Measurements from ENCODE around the gene APOL3. TPM values are rescaled to one million over a fixed set of nuclear protein-coding genes. Genes with fewer than 3 reads are reported as not detected.
"Not testable (repeated sequence)": the region's sequence is repeated elsewhere in the genome, so short reads cannot be mapped to it uniquely, and the experiment has no call there.

APOL3 gene
- total RNA-seq, 1 donor from 2014 or later: 2.3 TPM

DNA sequence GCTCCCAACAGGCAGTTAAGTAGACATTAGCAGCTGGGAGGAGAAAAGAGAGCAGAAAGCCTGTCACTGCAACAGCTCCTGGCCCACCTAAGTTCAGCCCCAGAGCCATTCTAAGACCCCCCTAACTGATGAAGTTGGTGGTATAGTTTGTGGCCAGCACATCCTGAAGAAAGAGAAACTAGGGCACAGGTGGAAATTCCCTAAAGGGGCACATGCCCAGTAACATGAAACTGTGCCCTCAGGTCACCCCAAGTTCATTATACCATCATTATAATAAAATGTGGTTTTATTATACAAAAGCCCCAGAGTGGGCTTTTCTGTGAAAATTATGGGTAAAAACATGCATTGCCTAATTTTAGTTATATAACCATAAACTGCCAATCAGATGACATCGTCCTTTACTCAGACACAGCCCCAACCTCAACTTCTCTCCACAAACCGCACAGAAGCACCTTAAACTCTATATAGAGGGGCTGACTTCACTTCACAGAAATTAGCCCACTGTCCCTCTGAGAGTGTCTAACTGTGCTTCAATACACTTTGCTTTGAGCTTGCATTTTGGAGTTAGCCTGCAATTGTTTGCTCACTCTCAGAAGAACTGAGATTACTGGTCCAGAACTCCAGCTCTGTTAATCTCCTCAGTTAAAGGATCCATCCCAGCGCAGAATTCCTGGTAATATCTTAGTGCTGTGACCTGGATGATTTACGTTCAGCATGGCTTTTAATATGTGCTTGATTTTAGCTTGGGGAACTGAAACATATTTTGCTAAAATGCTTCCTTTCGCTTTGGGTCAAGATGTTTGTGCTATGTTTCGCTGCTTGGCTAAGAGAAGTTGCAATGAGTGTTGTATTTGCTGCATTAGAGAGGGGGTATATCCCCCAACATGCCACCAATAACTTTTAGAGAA, 1.8 kb upstream of the APOL3 start:
- TF ChIP-seq, protein P1, sequence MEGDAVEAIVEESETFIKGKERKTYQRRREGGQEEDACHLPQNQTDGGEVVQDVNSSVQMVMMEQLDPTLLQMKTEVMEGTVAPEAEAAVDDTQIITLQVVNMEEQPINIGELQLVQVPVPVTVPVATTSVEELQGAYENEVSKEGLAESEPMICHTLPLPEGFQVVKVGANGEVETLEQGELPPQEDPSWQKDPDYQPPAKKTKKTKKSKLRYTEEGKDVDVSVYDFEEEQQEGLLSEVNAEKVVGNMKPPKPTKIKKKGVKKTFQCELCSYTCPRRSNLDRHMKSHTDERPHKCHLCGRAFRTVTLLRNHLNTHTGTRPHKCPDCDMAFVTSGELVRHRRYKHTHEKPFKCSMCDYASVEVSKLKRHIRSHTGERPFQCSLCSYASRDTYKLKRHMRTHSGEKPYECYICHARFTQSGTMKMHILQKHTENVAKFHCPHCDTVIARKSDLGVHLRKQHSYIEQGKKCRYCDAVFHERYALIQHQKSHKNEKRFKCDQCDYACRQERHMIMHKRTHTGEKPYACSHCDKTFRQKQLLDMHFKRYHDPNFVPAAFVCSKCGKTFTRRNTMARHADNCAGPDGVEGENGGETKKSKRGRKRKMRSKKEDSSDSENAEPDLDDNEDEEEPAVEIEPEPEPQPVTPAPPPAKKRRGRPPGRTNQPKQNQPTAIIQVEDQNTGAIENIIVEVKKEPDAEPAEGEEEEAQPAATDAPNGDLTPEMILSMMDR (conservative IDR thresholded peaks at IDR 0.05): no peak
- DNase-seq (ENCODE audit: extremely low spot score, unreplicated experiment): no peak
- Mint-ChIP-seq H3K4me1 (ENCODE audit: unreplicated experiment) (peaks cover 14% of the 10 kb centered on the region), H3K36me3 (no peaks in the 10 kb centered on the region), H3K9me3 (no peaks in the 10 kb centered on the region), H3K27ac (no peak overlapping the region), H3K27me3 (no peaks in the 10 kb centered on the region), H3K4me3 (no peak overlapping the region)

DNA sequence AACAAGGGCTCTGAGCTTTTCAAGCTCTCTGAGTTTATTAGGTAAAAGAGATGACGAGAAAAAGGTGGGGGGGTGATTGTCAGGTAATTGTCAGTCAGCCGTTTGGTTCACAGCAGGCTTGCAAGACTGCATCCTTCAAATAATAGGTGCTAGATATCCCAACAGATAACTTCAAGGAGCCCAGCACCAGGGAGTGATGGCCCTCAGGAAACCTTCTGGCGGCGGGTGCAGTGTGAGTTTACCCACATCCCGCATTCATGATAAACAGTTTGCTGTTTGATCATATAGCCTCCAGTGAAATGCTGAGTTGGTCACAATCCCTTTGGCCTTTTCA, 1.2 kb upstream of the APOL3 start:
- not testable (repeated sequence) for H3K4me3 Mint-ChIP-seq; H3K9me3 Mint-ChIP-seq; H3K36me3 Mint-ChIP-seq; H3K27ac Mint-ChIP-seq; H3K27me3 Mint-ChIP-seq; DNase-seq (ENCODE audit: extremely low spot score, unreplicated experiment)
- peaks cover 20% of the 10 kb centered on the region for H3K4me1 Mint-ChIP-seq (ENCODE audit: unreplicated experiment)

DNA sequence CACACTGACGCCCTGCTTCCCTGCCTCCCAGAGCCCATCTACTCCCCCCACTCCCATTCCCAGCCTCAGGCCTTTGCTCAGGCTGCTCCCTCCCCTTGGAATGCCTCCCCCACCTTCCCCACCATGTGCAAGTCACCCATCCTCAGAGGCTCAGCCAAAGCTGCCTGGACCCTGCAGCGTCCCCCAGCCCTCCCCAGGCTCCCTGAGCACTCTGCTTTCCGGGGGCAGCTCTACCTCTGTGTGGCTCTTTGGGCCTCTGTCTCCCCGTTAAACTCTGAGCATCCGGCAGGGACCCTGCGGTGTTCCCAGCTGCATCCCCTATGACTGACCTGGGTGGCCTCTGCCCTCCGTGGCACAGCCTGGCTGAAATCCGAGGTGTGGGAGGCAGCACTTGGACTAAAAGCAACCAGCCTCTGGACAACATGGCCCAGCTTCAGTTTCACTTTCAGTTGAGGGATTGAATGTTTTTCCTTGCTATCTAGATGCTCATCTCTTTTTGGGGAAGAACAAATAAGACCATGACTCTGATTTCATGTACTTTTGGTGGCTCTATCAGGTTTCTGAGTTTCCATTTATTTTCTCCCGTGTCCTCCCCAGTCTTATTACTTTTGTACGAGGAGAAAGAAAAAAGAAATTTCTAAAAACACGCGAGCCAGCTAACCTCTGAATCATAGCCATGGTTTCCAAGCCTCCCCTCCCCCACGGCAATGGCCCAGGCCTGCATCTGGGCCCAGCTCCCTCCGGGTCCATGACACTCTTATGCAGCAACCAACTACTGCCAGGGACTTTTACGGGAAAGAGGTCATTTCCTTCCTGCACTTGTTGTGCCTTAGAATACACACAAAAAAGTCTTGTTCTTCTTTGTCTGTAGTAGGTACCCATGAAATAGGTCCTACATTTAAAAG, 3.8 kb downstream of the APOL3 start:
- no peak for DNase-seq (ENCODE audit: extremely low spot score, unreplicated experiment)
- TF ChIP-seq, protein P1 (conservative IDR thresholded peaks at IDR 0.05): no peak
- Mint-ChIP-seq H3K27me3 (no peaks in the 10 kb centered on the region), H3K4me1 (ENCODE audit: unreplicated experiment) (peaks cover 42% of the 10 kb centered on the region), H3K4me3 (peak overlapping the region; percentile 66), H3K27ac (peak overlapping the region; percentile 79), H3K9me3 (peaks cover 5% of the 10 kb centered on the region), H3K36me3 (peaks cover 4% of the 10 kb centered on the region)

DNA sequence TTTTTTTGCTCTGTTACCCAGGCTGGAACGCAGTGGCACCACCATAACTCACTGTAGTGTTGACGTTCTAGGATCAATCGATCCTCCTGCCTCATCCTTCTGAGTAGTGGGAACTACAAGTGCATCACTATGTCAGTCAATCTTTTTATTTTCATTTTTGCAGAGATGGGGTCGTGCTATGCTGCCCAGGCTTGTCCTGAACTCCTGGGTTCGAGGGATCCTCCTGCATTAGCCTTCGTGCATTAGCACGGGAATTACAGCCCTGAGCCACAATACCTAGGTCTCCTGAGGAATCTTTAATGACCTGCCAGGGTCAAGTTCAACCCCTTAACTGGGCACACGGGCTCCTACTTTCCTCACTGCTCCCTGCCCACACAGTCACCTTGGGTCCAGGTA, 4.4 kb downstream of the APOL3 start:
- Mint-ChIP-seq H3K4me3 (no peak overlapping the region), H3K4me1 (ENCODE audit: unreplicated experiment) (peaks cover 42% of the 10 kb centered on the region), H3K27me3 (no peaks in the 10 kb centered on the region), H3K27ac (peak overlapping the region; percentile 69), H3K9me3 (peaks cover 8% of the 10 kb centered on the region), H3K36me3 (peaks cover 4% of the 10 kb centered on the region)
- TF ChIP-seq, protein P1 (conservative IDR thresholded peaks at IDR 0.05): no peak
- DNase-seq (ENCODE audit: extremely low spot score, unreplicated experiment): no peak

DNA sequence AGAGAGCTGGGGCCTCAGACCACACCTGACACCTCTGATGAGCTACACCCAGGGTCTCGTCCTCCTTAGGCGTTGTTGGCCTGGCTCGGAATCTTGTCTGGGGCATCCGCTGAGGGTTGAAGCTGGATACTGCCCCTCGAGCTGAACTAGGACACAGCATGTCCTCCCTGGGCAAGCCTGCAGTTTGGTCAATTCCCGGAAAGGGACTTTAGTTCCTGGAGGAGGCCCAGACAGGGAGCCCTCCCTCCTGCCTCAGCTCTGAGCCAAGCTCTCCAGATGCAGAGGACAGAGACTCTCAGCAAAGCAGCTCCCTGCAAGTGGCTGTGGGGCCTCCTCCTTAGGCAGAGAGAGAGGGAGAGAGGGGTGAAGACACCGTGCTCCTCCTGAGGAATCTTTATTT, 4.9 kb downstream of the APOL3 start:
- Mint-ChIP-seq H3K4me1 (ENCODE audit: unreplicated experiment) (peaks cover 40% of the 10 kb centered on the region), H3K36me3 (peaks cover 4% of the 10 kb centered on the region)

More for the DNA sequence above, 4.9 kb downstream of the APOL3 start:
- DNase-seq (ENCODE audit: extremely low spot score, unreplicated experiment): no peak
- no peak overlapping the region for H3K4me3 Mint-ChIP-seq
- TF ChIP-seq, protein P1 (conservative IDR thresholded peaks at IDR 0.05): no peak
- no peak overlapping the region for H3K27ac Mint-ChIP-seq
- no peaks in the 10 kb centered on the region for H3K27me3 Mint-ChIP-seq
- peaks cover 8% of the 10 kb centered on the region for H3K9me3 Mint-ChIP-seq

All from type B pancreatic cell (in vitro differentiated cells).